Mesenchymal stem cell (in vitro differentiated cells and primary cell): Measurements from ENCODE around the gene LANCL1.

ENCODE experiments used
- DNase-seq: peaks from one replicate; pipeline ENCODE4 v3.0.0-alpha.2; 2013
- H2AFZ ChIP-seq: one replicate; pipeline ENCODE4 v1.6.1; 2013; ENCODE audit warnings: low read depth, mild to moderate bottlenecking, control low read depth, inconsistent platforms, low read length, moderate library complexity
- H2AK5ac ChIP-seq: 2 replicates; pipeline ENCODE4 v1.6.1; 2013; ENCODE audit warnings: low read length, moderate library complexity, mild to moderate bottlenecking, inconsistent platforms; ENCODE audit not compliant: severe bottlenecking
- H2BK120ac ChIP-seq: one replicate; pipeline ENCODE4 v1.6.1; 2013; ENCODE audit warnings: low read depth, mild to moderate bottlenecking, inconsistent platforms, low read length, moderate library complexity
- H2BK12ac ChIP-seq, 2 experiments: one replicate each; pipeline ENCODE4 v1.6.1; 2013; ENCODE audit warnings: inconsistent platforms in 2 of 2, low read length in 2 of 2, mild to moderate bottlenecking in 2 of 2, moderate library complexity in 2 of 2, control low read depth in 1 of 2
- H2BK15ac ChIP-seq: one replicate; pipeline ENCODE4 v1.6.1; 2013; ENCODE audit warnings: mild to moderate bottlenecking, low read depth, inconsistent platforms; ENCODE audit not compliant: poor library complexity, severe bottlenecking
- H2BK5ac ChIP-seq: 2 replicates; pipeline ENCODE4 v1.6.1; 2013; ENCODE audit warnings: low read depth, mild to moderate bottlenecking, low read length, control low read depth, inconsistent platforms; ENCODE audit not compliant: poor library complexity, severe bottlenecking
- H3K14ac ChIP-seq, 2 experiments: one replicate each; pipeline ENCODE4 v1.6.1; 2013; ENCODE audit warnings: inconsistent platforms in 2 of 2, low read length in 2 of 2, control low read depth in 1 of 2, mild to moderate bottlenecking in 1 of 2, moderate library complexity in 1 of 2
- H3K18ac ChIP-seq, 2 experiments: one replicate each; pipeline ENCODE4 v1.6.1; 2013; ENCODE audit warnings: inconsistent platforms in 2 of 2, low read length in 2 of 2, control low read depth in 1 of 2, low read depth in 1 of 2, mild to moderate bottlenecking in 1 of 2
- H3K23ac ChIP-seq, 2 experiments: one replicate each; pipeline ENCODE4 v1.6.1; 2013; ENCODE audit warnings: inconsistent platforms in 2 of 2, low read length in 2 of 2, mild to moderate bottlenecking in 2 of 2, moderate library complexity in 2 of 2, control low read depth in 1 of 2
- H3K27ac ChIP-seq: 2 replicates; pipeline ENCODE4 v1.5.1; 2013; ENCODE audit warnings: mild to moderate bottlenecking, moderate library complexity, low read length, control low read depth, inconsistent platforms; ENCODE audit not compliant: poor library complexity, severe bottlenecking
- H3K27me3 ChIP-seq, 2 experiments: 2 replicates each; pipeline versions ENCODE4 v1.6.1 to v1.7.0; 2013; ENCODE audit warnings: low read length in 2 of 2, mild to moderate bottlenecking in 2 of 2, moderate library complexity in 2 of 2, control low read depth in 1 of 2, inconsistent platforms in 1 of 2; ENCODE audit not compliant: control insufficient read depth in 1 of 2, insufficient read depth in 1 of 2
- H3K36me3 ChIP-seq, 2 experiments: 2 replicates each; pipeline versions ENCODE4 v1.6.1 to v1.7.0; 2013; ENCODE audit warnings: low read length in 2 of 2, control low read depth in 1 of 2, inconsistent platforms in 1 of 2, low read depth in 1 of 2, mild to moderate bottlenecking in 1 of 2; ENCODE audit not compliant: insufficient read depth in 2 of 2, control insufficient read depth in 1 of 2
- H3K4ac ChIP-seq, 2 experiments: one replicate each; pipeline ENCODE4 v1.6.1; 2013; ENCODE audit warnings: inconsistent platforms in 2 of 2, low read length in 2 of 2, mild to moderate bottlenecking in 2 of 2, moderate library complexity in 2 of 2, control low read depth in 1 of 2, low read depth in 1 of 2
- H3K4me1 ChIP-seq: 2 replicates; pipeline ENCODE4 v1.6.1; 2013; ENCODE audit warnings: low read depth, low read length, control low read depth; ENCODE audit not compliant: control insufficient read depth, insufficient read depth
- H3K4me2 ChIP-seq: 2 replicates; pipeline ENCODE4 v1.6.1; 2013; ENCODE audit warnings: low read length, mild to moderate bottlenecking, inconsistent platforms; ENCODE audit not compliant: poor library complexity, severe bottlenecking
- H3K4me3 ChIP-seq, 2 experiments: 2 replicates each; pipeline versions ENCODE4 v1.5.1 to v1.7.0; 2013; ENCODE audit warnings: low read length in 2 of 2, mild to moderate bottlenecking in 2 of 2, control low read depth in 1 of 2, low read depth in 1 of 2; ENCODE audit not compliant: insufficient read depth in 1 of 2
- H3K79me1 ChIP-seq: replicated peaks from 2 replicates; pipeline ENCODE4 v1.6.1; 2013; ENCODE audit warnings: mild to moderate bottlenecking, control low read depth, low read length, inconsistent platforms; ENCODE audit not compliant: poor library complexity, severe bottlenecking
- H3K9ac ChIP-seq: 2 replicates; pipeline ENCODE4 v1.7.0; 2013; ENCODE audit warnings: mild to moderate bottlenecking, low read length, moderate library complexity
- H3K9me3 ChIP-seq: 2 replicates; pipeline ENCODE4 v1.7.0; 2013; ENCODE audit warnings: mild to moderate bottlenecking, low read length; ENCODE audit not compliant: control insufficient read depth
- H4K8ac ChIP-seq: one replicate; pipeline ENCODE4 v1.6.1; 2013; ENCODE audit warnings: inconsistent platforms, mild to moderate bottlenecking, low read length, moderate library complexity
- H4K91ac ChIP-seq: one replicate; pipeline ENCODE4 v1.6.1; 2013; ENCODE audit warnings: mild to moderate bottlenecking, low read length, inconsistent platforms
- WGBS: methylation state at CpG from one replicate; pipeline ENCODE4 v1.1.7; 2013; ENCODE audit warnings: mixed read lengths; 5-methylcytosine and 5-hydroxymethylcytosine counted together

LANCL1 gene

DNA sequence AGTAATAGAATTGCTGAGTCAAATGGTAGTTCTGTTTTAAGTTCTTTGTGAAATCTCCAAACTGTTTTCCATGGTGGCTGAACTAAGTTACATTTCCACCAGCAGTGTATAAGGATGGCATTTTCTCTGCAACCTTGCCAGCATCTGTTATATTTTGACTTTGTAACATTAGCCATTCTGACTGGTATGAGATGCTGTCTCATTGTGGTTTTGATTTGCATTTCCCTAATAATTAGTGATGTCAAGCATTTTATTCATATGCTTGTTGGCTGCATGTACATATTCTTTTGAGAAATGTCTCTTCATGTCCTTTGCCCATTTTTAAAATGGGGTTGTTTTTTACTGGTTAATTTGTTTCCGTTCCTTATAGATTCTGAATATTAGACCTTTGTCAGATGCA, 63.9 kb downstream of the LANCL1 start:
- no peak overlapping the region for H3K27ac ChIP-seq
- H3K9ac ChIP-seq = no peak overlapping the region
- H3K79me1 ChIP-seq = no peaks in the 10 kb centered on the region
- no peak overlapping the region for H2BK12ac ChIP-seq
- H3K14ac ChIP-seq = no peak overlapping the region
- H4K91ac ChIP-seq = no peak overlapping the region
- no peak overlapping the region for H2AK5ac ChIP-seq
- no peak overlapping the region for H3K4me2 ChIP-seq
- no peak overlapping the region for H3K18ac ChIP-seq
- no peaks in the 10 kb centered on the region for H3K36me3 ChIP-seq
- no peak overlapping the region for H2BK5ac ChIP-seq
- no peaks in the 10 kb centered on the region for H3K27me3 ChIP-seq
- H2AFZ ChIP-seq = no peak overlapping the region
- H4K8ac ChIP-seq = no peak overlapping the region
- H3K9me3 ChIP-seq = no peaks in the 10 kb centered on the region
- no peak overlapping the region for H3K23ac ChIP-seq
- WGBS = 100% methylated on average over 1 of the region's 1 CpG
- no peak overlapping the region for H2BK120ac ChIP-seq
- no peak overlapping the region for H3K4ac ChIP-seq
- H3K4me1 ChIP-seq = no peaks in the 10 kb centered on the region
- no peak for DNase-seq
- no peak overlapping the region for H2BK15ac ChIP-seq
- H3K4me3 ChIP-seq = no peak overlapping the region

DNA sequence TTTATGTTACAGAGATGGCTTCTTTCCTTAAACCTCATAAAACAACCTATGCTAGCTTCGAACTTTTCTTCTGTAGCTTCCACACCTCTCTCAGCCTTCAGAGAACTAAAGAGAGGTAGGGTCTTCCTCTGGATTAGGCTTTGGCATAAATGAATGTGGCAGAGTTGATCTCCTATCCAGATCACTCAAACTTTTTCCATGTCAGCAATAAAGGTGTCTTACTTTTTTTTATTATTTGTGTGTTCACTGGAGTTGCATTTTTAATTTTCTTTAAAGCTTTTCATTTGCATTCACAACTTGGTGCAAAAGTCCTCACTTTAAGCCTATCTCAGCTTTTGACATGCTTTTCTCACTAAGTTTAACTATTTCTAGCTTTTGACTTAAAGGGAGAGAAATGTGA, 66.0 kb downstream of the LANCL1 start:
- Histone ChIP-seq H2BK120ac (no peak overlapping the region), H2BK15ac (no peak overlapping the region), H3K23ac (no peak overlapping the region), H3K4ac (no peak overlapping the region), H2BK12ac (no peak overlapping the region), H3K14ac (no peak overlapping the region), H4K91ac (no peak overlapping the region), H4K8ac (no peak overlapping the region), H3K79me1 (no peaks in the 10 kb centered on the region), H3K9me3 (no peaks in the 10 kb centered on the region), H3K4me3 (no peak overlapping the region), H2AFZ (no peak overlapping the region), H3K27ac (no peak overlapping the region), H3K9ac (no peak overlapping the region), H3K36me3 (no peaks in the 10 kb centered on the region), H3K27me3 (no peaks in the 10 kb centered on the region), H3K18ac (no peak overlapping the region), H2BK5ac (no peak overlapping the region), H3K4me2 (no peak overlapping the region), H2AK5ac (no peak overlapping the region), H3K4me1 (no peaks in the 10 kb centered on the region)
- WGBS = no CpG with 5 or more reads among the region's 1 CpG
- no peak for DNase-seq

DNA sequence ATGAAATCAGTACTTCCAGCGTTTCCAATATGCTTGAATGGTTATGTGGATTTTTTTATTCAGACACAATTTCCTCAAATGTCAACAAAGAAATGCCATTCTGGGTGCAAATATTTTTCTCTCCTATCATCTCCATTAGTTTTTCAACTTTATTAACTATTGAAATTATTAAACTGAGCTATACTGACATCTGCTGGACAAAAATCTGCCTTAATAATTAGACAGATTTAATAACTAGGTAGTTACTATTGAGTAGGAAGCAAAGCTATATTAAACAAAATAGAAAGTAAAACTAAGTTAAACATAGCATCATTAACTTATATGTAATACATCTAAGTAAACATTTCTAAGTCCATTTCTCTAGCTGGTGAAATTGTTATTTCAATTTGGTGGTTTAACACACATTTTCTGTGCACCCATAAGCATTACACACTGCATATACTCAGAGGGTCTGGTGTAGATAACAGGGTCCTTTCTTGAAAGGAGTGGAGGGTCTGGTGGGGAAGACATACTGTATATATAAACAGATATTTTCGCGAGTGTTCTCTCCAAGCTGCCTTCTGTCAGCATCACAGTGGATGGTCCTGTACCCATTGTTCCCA, 77.0 kb downstream of the LANCL1 start:
- no peak overlapping the region for H2AFZ ChIP-seq
- no peak overlapping the region for H4K91ac ChIP-seq
- DNase-seq = peak; percentile 16
- no peak overlapping the region for H3K4ac ChIP-seq
- no peak overlapping the region for H2BK120ac ChIP-seq
- H3K18ac ChIP-seq = no peak overlapping the region
- no peak overlapping the region for H2AK5ac ChIP-seq
- 79% methylated on average over 2 of the region's 3 CpGs for WGBS
- no peaks in the 10 kb centered on the region for H3K4me1 ChIP-seq
- H3K4me3 ChIP-seq = no peak overlapping the region
- H3K4me2 ChIP-seq = no peak overlapping the region
- no peak overlapping the region for H2BK12ac ChIP-seq
- H3K79me1 ChIP-seq = no peaks in the 10 kb centered on the region
- H3K14ac ChIP-seq = no peak overlapping the region
- H2BK15ac ChIP-seq = no peak overlapping the region
- no peaks in the 10 kb centered on the region for H3K36me3 ChIP-seq
- no peak overlapping the region for H2BK5ac ChIP-seq
- H3K27me3 ChIP-seq = no peaks in the 10 kb centered on the region
- no peak overlapping the region for H3K9ac ChIP-seq
- no peak overlapping the region for H3K27ac ChIP-seq
- no peak overlapping the region for H4K8ac ChIP-seq
- no peaks in the 10 kb centered on the region for H3K9me3 ChIP-seq
- no peak overlapping the region for H3K23ac ChIP-seq

DNA sequence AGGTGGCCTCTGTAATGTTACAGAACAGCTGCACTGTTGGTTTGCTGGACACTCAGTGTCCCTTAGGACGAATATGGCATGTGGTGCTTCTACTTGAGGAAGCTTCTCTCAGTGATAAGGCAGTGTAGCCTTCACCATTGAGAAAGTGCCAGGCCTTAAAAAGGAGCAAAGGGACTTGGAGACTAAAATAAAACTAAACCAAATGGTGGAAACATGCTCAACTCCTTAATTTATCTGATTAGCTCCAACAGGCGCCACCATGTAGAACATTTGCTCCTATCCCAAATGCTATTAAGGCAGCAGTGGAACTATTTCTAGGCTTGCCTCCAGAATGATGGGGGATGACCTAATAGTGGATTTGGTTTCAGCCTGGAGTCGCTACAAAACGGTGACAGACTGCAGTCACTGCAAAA, 84.1 kb downstream of the LANCL1 start:
- Histone ChIP-seq H3K27me3 (no peaks in the 10 kb centered on the region), H2AK5ac (no peak overlapping the region), H3K4ac (no peak overlapping the region), H3K18ac (no peak overlapping the region), H3K4me2 (no peak overlapping the region), H3K14ac (no peak overlapping the region), H3K27ac (no peak overlapping the region), H2AFZ (no peak overlapping the region), H2BK12ac (no peak overlapping the region), H3K9me3 (no peaks in the 10 kb centered on the region), H2BK5ac (no peak overlapping the region), H3K36me3 (no peaks in the 10 kb centered on the region), H2BK120ac (no peak overlapping the region), H3K4me3 (no peak overlapping the region), H3K9ac (no peak overlapping the region), H4K8ac (no peak overlapping the region), H4K91ac (no peak overlapping the region), H3K23ac (no peak overlapping the region), H3K79me1 (no peaks in the 10 kb centered on the region), H3K4me1 (no peaks in the 10 kb centered on the region), H2BK15ac (no peak overlapping the region)
- 85% methylated on average over 4 of the region's 4 CpGs for WGBS
- DNase-seq = no peak
